SJSA1 (cell line): ENCODE data around the gene INPP5A. TPM values are rescaled to one million over a fixed set of nuclear protein-coding genes. Genes with fewer than 3 reads are reported as not detected.

Source experiments
- DNase-seq, 2 experiments: peaks; one replicate each; pipeline ENCODE4 v3.0.0-alpha.2; 2015 to 2020; ENCODE audit warnings: low spot score in 2 of 2, low read depth in 1 of 2
- H3K27ac ChIP-seq: fragments of 250-450 bp; sonication (Bioruptor Pico); 2 replicates; pipeline ENCODE4 v1.5.1; 2020; ENCODE audit warnings: mild to moderate bottlenecking, moderate library complexity
- H3K27me3 ChIP-seq: fragments of 250-450 bp; sonication (Bioruptor Pico); replicated peaks from 2 replicates; pipeline ENCODE4 v1.5.1; 2020; ENCODE audit warnings: mild to moderate bottlenecking, moderate library complexity
- H3K36me3 ChIP-seq: fragments of 250-450 bp; sonication (Bioruptor Pico); 2 replicates; pipeline ENCODE4 v1.5.1; 2020; ENCODE audit warnings: mild to moderate bottlenecking
- H3K4me1 ChIP-seq: fragments of 250-450 bp; sonication (Bioruptor Pico); replicated peaks from 2 replicates; pipeline ENCODE4 v1.6.1; 2021; ENCODE audit warnings: mild to moderate bottlenecking
- H3K4me3 ChIP-seq: fragments of 250-450 bp; sonication (Bioruptor Pico); 2 replicates; pipeline ENCODE4 v1.5.1; 2020; ENCODE audit warnings: mild to moderate bottlenecking
- H3K9me3 ChIP-seq: fragments of 250-450 bp; sonication (Bioruptor Pico); replicated peaks from 2 replicates; pipeline ENCODE4 v1.5.1; 2020; ENCODE audit warnings: mild to moderate bottlenecking
- total RNA-seq: library from RNA; depleted of rRNA; stranded (reverse); fragments of >200 nt; shearing (Covaris generic); gene quantifications from 2 replicates; pipeline ENCODE4 v1.2.3, GENCODE V29; 2014

INPP5A gene
- total RNA-seq, 1 experiment from 2014 or later: 56.8 TPM

- Histone ChIP-seq H3K27me3 (no peaks in the 10 kb centered on the region), H3K4me3 (no peak overlapping the region), H3K36me3 (no peaks in the 10 kb centered on the region), H3K4me1 (no peaks in the 10 kb centered on the region), H3K27ac (no peak overlapping the region), H3K9me3 (no peaks in the 10 kb centered on the region)
- no peak for DNase-seq
These were observed 89.4 kb downstream of the INPP5A start for GRCh38 chr10:132626761-132627665.

GRCh38 chr10:132627666-132628531 is 90.3 kb downstream of the INPP5A start:
- no peak overlapping the region for H3K27ac ChIP-seq
- no peaks in the 10 kb centered on the region for H3K4me1 ChIP-seq
- no peak overlapping the region for H3K4me3 ChIP-seq
- no peak for DNase-seq
- H3K9me3 ChIP-seq: no peaks in the 10 kb centered on the region
- no peaks in the 10 kb centered on the region for H3K27me3 ChIP-seq
- H3K36me3 ChIP-seq: no peaks in the 10 kb centered on the region

DNA sequence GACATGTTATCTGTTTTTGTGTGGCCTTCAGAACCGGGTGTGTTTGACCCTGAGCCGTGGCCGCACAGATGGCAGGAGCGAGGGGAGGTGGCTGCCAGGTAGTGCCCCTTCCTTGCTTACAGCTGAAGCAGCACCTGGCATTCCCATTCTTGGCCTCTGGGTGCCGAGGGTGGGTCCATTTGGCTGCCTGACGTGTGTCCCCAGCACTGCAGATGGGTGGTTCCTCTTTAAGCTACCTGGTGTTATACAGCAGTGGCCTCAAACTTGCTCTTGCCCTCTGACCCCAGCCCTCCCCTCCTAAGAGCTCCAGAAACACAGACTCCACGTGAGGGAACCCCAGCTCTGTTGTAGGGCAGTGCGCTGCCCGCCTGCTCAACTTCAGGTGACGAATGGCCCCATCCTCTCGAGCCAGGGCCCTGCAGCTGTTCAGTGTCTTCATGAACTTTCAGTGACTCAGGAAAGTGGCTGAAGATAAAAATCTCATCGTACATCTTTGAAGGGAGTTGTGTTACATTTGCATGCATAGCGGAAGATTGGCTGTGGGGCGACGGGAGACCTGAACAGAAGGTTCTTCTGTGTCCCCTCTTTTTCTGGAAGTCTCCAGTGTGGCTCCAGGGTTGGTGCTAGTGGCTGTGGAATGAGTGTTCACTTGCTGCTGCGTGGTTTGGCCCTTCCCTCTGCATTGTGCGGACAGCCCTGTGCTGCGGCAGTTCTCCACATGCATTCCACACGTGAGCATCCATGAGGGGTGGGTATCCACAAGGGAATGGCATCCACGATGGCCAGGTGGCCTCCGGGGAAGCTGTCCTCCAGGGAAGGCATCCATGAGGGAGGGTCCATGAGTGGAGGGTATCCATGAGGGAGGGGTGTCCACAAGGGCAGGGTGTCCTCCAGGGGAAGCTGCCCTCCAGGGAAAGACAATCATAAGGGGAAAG is 91.6 kb downstream of the INPP5A start:
- H3K36me3 ChIP-seq: no peaks in the 10 kb centered on the region
- H3K9me3 ChIP-seq: no peaks in the 10 kb centered on the region
- no peak overlapping the region for H3K27ac ChIP-seq
- no peak for DNase-seq
- no peaks in the 10 kb centered on the region for H3K27me3 ChIP-seq
- H3K4me3 ChIP-seq: no peak overlapping the region
- H3K4me1 ChIP-seq: no peaks in the 10 kb centered on the region

DNA sequence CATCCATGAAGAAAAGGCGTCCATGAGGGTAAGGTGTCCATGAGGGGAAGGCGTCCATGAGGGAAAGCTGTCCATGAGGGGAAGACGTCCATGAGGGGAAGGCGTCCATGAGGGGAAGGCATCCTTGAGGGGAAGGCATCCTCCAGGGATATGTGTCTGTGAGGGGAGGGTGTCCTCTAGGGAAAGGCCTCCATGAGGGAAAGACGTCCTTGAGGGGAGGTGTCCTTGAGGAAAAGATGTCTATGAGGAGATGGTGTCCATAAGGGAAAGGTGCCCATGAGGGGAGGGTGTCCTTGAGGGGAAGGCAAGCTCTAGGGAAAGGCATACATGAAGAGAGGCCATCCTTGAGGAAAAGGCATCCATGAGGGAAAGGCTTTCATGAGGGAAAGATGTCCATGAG is 92.6 kb downstream of the INPP5A start:
- no peak for DNase-seq
- Histone ChIP-seq H3K4me3 (no peak overlapping the region), H3K27me3 (no peaks in the 10 kb centered on the region), H3K9me3 (no peaks in the 10 kb centered on the region), H3K4me1 (0 out of 2 replicates have a peak, but pooled peaks cover 6% of the 10 kb centered on the region), H3K27ac (no peak overlapping the region), H3K36me3 (no peaks in the 10 kb centered on the region)

DNA sequence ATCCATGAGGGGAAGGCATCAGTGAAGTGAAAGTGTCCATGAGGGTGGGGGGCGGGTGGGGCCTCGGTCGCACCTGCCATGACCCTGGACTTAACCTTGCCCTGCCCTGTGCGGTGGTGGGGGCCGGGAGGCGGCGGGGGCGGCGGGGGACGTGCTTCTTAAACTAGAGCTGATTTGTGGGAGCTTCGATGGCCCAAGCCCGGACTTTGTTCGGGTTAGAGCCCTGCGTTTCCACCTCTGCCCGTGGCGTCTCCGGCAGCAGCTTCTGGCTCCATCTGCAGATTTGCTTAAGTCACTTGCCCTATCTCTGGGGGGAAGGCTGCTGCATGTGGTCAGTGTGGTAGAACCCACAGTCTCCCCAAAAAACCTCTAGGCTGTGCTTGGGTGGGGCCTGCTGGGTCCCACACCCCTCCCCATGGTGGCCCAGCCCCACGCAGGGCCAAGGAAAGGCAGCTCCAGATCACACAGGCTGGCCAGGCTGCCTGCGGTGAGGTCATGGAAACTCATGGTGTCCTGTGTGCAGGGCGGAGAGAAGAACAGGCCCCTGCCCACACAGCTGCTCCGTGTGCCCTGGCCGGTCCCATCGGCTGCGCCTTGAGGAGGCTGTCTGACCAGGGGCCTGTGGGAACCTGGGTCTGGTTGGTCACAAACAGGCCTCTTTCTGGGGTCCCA is 93.2 kb downstream of the INPP5A start:
- no peaks in the 10 kb centered on the region for H3K9me3 ChIP-seq
- H3K4me3 ChIP-seq: no peak overlapping the region
- H3K4me1 ChIP-seq: 0 out of 2 replicates have a peak, but pooled peaks cover 6% of the 10 kb centered on the region
- H3K27me3 ChIP-seq: no peaks in the 10 kb centered on the region
- no peak for DNase-seq
- no peaks in the 10 kb centered on the region for H3K36me3 ChIP-seq
- no peak overlapping the region for H3K27ac ChIP-seq

DNA sequence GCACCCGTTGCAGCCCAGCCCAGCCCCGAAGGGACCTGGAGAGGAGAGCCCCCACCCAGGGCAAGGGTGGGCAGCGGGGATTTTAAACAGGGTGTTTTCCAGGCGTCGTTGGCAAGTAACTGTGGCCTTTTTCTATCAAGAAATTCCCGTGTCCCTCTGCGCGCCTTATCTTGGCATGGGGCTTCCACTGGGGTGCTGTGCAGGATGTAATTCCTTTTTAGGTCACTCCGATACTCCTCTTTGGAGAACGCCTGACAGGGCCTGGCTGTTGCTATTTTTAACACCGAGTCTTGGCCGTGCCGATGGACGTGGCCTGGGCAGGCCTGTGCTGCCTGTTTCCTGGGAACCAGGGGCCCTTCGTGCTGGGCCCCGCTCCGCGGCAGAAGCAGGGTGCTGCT is 93.8 kb downstream of the INPP5A start:
- H3K27ac ChIP-seq: no peak overlapping the region
- H3K4me3 ChIP-seq: no peak overlapping the region
- no peaks in the 10 kb centered on the region for H3K9me3 ChIP-seq
- no peaks in the 10 kb centered on the region for H3K36me3 ChIP-seq
- H3K27me3 ChIP-seq: no peaks in the 10 kb centered on the region
- no peak for DNase-seq
- H3K4me1 ChIP-seq: 0 out of 2 replicates have a peak, but pooled peaks cover 6% of the 10 kb centered on the region

DNA sequence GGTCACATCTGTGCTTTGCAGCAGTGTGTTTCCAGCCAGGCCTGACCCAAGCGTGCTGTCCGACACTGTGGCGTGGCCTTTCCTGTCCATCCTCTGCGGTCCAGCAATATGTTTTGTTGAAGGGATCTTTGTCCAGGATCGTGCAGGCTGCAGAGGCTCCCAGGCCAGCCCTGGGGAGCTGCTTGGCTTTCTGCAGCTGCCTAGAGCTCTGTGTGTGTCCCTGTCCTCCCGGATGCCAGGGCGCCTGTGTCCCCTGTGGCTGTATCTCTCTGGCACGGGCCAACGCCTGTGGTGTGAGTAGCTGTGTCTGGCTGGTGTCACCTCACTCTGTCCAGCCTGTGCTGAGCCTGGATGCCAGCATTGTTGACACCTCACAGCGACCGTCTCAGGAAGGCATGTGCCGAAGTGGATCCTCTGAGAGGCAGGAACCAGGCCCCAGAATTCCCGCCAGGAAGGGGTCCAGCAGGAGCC is 94.5 kb downstream of the INPP5A start:
- 0 out of 2 replicates have a peak, but pooled peaks cover 6% of the 10 kb centered on the region for H3K4me1 ChIP-seq
- H3K4me3 ChIP-seq: no peak overlapping the region
- DNase-seq: no peak
- no peaks in the 10 kb centered on the region for H3K27me3 ChIP-seq
- H3K36me3 ChIP-seq: no peaks in the 10 kb centered on the region
- no peaks in the 10 kb centered on the region for H3K9me3 ChIP-seq
- H3K27ac ChIP-seq: no peak overlapping the region

DNA sequence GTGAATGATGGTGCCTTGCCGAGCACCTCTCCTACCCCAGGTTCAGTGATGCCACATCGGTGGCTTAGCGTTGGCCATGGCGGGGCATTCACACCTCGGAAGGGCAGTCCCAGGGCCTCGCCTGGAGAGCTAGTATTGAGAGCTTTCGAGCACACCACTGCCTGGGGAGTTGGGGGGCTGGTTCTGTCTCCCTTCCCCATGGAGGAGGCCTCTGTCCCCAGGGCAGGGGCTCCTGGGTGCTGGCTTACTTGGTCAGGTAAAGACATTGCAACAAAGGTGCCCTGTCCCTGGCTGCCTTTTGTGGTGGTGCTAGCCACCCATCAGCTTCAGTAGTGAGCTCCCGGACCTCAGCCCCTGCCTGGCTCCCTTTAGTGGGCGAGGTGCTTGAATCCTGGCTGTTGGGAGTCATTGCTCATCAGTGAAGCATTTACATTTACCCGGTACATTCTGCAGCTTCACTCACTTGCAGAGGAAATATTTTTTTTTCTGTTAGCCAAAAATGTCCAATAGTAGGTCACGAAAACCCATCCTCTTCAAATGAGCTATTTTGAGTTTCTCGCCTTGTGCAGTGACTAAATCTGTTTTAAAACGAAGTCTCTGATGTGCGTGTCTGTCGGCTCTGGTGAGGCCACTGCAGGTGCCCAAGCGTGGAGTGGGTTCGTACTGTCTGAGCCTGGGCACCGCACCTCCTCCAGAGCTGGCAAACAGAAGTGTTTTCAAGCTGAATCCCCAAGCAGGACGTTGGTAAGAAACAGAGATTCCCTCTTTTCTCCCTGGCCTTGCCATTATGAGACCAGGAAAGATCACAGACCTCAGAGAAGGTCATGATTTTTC is 95.5 kb downstream of the INPP5A start:
- DNase-seq: no peak
- H3K27ac ChIP-seq: no peak overlapping the region

DNA sequence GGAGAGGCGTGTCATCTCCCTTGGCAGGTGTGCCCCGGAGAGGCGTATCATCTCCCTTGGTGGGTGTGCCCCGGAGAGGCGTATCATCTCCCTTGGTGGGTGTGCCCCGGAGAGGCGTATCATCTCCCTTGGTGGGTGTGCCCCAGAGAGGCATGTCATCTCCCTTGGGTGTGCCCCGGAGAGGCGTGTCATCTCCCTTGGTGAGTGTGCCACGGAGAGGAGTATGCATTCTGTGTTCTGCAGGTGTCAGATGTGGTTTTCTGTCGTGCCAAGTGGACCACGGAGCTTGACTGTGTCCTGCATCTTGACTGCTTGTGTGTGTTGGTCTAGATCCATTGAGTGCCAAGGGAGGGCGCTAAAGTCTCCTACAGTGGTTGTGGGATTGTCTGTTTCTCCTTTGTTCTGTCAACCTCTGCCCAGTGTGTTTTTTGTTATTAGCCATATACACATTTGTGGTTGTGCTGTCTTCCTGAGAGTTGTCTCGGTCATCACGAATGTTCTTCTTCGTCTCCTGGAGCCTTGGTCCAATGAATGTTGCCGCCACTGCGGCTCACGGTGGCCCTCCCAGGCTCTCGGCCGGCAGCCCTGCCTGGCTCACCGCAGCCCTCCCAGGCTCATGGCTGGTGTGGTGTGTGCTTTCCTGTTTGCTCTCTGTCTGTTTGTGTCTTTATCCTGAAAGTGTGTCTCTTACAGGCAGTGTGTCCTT is 96.8 kb downstream of the INPP5A start:
- no peak overlapping the region for H3K4me3 ChIP-seq
- H3K27ac ChIP-seq: no peak overlapping the region
- H3K27me3 ChIP-seq: no peaks in the 10 kb centered on the region
- 0 out of 2 replicates have a peak, but pooled peaks cover 6% of the 10 kb centered on the region for H3K4me1 ChIP-seq
- no peaks in the 10 kb centered on the region for H3K36me3 ChIP-seq
- no peaks in the 10 kb centered on the region for H3K9me3 ChIP-seq
- peak in 1 of 2 experiments; percentile 25 for DNase-seq

More for the DNA sequence above, 95.5 kb downstream of the INPP5A start:
- no peaks in the 10 kb centered on the region for H3K9me3 ChIP-seq
- 0 out of 2 replicates have a peak, but pooled peaks cover 6% of the 10 kb centered on the region for H3K4me1 ChIP-seq
- no peaks in the 10 kb centered on the region for H3K36me3 ChIP-seq
- no peak overlapping the region for H3K4me3 ChIP-seq
- no peaks in the 10 kb centered on the region for H3K27me3 ChIP-seq

GRCh38 chr10:132634947-132635271 is 97.3 kb downstream of the INPP5A start:
- Histone ChIP-seq H3K27me3 (no peaks in the 10 kb centered on the region), H3K36me3 (no peaks in the 10 kb centered on the region), H3K9me3 (no peaks in the 10 kb centered on the region), H3K4me1 (0 out of 2 replicates have a peak, but pooled peaks cover 6% of the 10 kb centered on the region), H3K4me3 (no peak overlapping the region), H3K27ac (no peak overlapping the region)
- no peak for DNase-seq

DNA sequence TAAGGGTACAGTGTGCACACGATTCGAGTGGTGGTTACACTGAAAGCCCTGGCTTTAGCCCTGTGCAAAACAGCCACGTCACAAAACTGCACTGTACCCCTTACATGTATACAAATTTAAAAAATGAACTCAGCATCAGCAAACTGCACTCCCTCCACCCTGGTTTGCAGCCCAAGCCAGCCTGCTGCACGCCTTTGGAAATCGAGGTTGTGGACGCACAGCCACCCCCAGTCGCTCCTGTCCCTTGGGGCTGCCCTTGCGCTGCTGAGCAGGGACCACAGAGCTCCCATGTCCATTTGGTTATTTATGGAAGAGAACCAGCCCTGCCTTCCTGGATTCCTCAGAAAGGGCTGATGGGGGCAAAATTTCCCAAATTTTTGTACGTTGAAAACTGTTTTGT is 98.8 kb downstream of the INPP5A start:
- Histone ChIP-seq H3K27ac (no peak overlapping the region), H3K4me1 (0 out of 2 replicates have a peak, but pooled peaks cover 6% of the 10 kb centered on the region), H3K36me3 (no peaks in the 10 kb centered on the region), H3K27me3 (no peaks in the 10 kb centered on the region), H3K4me3 (no peak overlapping the region), H3K9me3 (no peaks in the 10 kb centered on the region)
- no peak for DNase-seq
